ENCODE results near the gene CEMIP.

DNA sequence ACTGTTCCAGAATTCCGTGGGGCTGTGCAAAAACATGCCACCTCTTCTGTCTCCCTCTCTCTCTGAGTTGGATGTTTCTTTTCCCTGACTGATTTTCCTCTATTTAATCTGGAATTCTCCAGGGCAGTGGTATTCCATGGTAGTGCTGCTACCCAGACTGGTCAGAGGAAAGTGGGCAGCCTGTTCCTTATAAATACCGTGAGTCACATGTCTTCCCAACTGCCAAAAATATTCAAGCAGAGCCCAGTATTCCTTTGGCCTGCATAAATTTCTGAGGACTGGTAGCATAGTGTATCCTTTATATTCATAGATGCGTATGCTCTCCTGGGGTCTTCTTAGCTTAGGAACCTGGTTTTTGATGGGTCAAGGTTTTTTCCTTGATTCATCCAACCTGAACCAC lies 40.9 kb downstream of the CEMIP start:
- TF ChIP-seq, protein P1, sequence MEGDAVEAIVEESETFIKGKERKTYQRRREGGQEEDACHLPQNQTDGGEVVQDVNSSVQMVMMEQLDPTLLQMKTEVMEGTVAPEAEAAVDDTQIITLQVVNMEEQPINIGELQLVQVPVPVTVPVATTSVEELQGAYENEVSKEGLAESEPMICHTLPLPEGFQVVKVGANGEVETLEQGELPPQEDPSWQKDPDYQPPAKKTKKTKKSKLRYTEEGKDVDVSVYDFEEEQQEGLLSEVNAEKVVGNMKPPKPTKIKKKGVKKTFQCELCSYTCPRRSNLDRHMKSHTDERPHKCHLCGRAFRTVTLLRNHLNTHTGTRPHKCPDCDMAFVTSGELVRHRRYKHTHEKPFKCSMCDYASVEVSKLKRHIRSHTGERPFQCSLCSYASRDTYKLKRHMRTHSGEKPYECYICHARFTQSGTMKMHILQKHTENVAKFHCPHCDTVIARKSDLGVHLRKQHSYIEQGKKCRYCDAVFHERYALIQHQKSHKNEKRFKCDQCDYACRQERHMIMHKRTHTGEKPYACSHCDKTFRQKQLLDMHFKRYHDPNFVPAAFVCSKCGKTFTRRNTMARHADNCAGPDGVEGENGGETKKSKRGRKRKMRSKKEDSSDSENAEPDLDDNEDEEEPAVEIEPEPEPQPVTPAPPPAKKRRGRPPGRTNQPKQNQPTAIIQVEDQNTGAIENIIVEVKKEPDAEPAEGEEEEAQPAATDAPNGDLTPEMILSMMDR (IDR thresholded peaks at IDR 0.05 in 4 of 5, conservative IDR thresholded peaks at IDR 0.05 in 1 of 5), result no peak
- TF ChIP-seq POLR2A (IDR thresholded peaks at IDR 0.05), result no peak
